GM18868 (cell line): ENCODE results near the gene CACNA1C.

Experiments used
- ATAC-seq: cut with Tn5 transposase; IDR thresholded peaks from one replicate; pipeline ENCODE4 v1.9.1; 2021; ENCODE audit warnings: mild to moderate bottlenecking, moderate library complexity; ENCODE audit not compliant: unreplicated experiment

CACNA1C gene

GRCh38 chr12:2351161-2351560 lies 298.4 kb downstream of the CACNA1C start:
- ATAC-seq, result no peak

- no peak for ATAC-seq
Measured at GRCh38 chr12:2352203-2352602, 299.4 kb downstream of the CACNA1C start.

DNA sequence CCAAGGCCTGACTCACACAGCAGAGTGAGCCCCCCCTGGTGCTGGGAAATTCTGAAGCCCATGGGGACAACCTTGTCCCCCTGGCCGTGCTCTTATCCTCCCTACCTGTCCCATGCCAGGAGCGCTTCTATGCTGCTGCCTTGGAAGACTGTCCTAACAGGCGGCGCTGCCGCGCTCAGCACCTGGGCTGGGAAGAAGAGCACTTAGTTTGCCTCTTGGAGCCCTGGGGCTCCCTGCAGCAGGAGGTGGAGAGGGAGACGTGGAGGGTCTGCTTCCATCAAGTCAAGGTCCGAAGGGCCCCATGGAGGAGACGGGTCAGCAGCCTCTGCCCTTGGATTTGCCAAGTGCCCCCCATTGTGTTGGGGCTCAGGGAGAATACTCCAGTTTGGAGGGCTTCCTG lies 300.5 kb downstream of the CACNA1C start:
- ATAC-seq, result no peak

- ATAC-seq, result no peak
Measured at GRCh38 chr12:2353691-2354090, 300.9 kb downstream of the CACNA1C start.

GRCh38 chr12:2354151-2354991 lies 301.6 kb downstream of the CACNA1C start:
- ATAC-seq, result no peak

DNA sequence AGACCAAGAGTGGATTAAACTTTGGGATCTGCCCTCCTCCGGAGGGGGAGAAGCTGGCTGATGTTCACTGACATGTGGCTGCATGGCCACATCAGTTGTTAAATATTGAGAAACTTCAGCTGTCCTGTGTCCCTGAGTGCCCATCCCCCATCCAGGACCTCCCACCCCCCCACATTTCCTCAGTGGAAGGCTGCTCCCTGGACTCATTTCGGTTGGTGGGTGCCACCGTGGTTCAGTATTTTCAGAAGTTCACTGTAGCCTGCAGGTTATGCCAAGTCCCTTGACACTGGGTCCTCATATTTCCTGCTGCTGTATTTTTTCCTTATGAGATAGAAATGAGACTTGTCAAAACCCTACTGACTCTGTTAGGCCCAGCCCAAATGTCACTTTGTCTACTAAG lies 302.4 kb downstream of the CACNA1C start:
- ATAC-seq, result no peak

DNA sequence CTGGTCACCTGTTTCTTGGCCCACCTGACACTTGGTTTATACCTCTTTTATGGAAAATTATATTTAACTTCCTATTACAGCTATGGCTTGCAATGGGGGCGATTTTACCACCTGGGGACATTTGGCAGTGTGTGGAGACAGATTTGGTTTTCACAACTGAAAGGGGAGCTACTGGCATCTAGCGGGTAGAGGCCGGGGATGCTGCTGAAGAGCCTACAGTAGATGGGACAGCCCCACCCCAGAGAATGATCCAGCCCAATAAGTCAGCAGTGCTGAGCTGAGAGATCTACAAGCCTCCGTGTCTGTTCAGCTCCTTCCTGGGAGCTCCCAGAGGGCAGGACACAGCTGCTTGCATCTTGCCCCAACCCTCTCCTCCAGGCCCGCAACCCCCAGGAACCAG lies 302.8 kb downstream of the CACNA1C start:
- ATAC-seq, result no peak

DNA sequence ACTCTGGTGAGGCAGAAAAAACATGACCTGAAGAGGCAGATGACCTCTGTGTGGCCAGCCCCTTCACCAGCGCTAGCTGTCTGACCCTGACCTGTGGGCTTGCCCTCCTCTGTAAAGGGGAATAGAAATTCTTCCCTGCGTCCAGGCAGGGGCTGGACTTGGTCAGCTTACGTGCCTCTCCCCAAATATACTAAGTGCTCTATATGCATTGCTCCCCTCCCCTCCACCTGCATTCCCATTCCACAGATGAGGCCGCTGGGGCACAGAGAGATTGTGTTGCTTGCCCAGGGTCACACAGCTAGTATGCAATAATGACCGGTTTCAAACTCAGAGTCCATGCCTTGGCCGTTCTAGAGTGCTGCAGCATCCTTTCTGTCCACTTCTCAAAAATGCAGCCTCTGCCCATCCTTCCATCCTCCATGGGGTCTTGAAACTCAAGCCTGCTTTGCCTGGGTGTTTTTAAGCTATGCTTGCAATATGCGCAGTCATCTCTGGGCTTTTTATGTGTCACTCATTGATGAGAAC lies 303.9 kb downstream of the CACNA1C start:
- ATAC-seq, result no peak

GRCh38 chr12:2358986-2359658 lies 306.3 kb downstream of the CACNA1C start:
- no peak for ATAC-seq

GRCh38 chr12:2359725-2360629 lies 307.2 kb downstream of the CACNA1C start:
- no peak for ATAC-seq

- no peak for ATAC-seq
Measured at GRCh38 chr12:2360630-2361170, 307.9 kb downstream of the CACNA1C start.

- no peak for ATAC-seq
Measured at GRCh38 chr12:2363836-2364609, 311.2 kb downstream of the CACNA1C start.

- no peak for ATAC-seq
Measured at GRCh38 chr12:2364631-2365051, 311.9 kb downstream of the CACNA1C start.

- no peak for ATAC-seq
Measured at GRCh38 chr12:2366711-2367110, 313.9 kb downstream of the CACNA1C start.

- ATAC-seq, result no peak
Measured at GRCh38 chr12:2372178-2372577, 319.4 kb downstream of the CACNA1C start.

DNA sequence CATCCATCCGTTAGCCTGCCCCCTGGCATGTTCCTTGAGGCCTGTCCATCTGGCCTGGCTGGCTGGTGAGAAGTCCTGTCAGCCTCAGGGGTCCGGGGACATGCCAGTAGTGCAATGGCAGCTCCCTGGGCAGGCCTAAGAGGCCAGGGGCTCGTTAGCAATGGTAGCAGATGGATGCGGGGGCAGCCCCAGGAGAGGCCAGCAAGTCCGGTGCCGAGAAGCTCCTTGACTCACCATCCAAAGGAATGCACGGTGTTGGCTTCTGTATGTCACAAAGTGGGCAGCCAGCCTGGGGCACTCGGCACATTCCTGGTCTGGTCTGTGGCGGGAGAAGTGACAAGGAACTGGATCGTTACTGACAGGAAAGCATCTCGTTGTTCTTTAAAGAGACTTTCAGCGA lies 319.9 kb downstream of the CACNA1C start:
- no peak for ATAC-seq

DNA sequence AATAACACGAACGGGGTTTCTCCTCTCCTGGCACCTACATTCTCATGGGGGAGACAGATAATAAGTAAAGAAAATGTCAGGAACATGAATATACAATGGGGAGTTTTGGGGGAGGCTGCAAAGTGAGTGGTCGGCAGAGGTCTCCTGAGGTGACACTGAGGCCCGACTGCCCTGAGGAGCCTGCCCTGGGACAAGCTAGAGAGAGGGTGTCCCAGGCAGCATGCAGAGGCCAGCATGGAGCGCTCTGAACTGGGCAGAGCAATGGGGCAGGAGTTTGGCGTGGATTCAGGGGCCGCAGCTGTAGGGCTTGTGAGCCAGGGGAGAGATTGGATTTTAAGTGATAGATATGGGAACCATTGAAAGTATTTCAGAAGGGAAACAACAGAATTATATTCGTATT lies 320.5 kb downstream of the CACNA1C start:
- no peak for ATAC-seq

DNA sequence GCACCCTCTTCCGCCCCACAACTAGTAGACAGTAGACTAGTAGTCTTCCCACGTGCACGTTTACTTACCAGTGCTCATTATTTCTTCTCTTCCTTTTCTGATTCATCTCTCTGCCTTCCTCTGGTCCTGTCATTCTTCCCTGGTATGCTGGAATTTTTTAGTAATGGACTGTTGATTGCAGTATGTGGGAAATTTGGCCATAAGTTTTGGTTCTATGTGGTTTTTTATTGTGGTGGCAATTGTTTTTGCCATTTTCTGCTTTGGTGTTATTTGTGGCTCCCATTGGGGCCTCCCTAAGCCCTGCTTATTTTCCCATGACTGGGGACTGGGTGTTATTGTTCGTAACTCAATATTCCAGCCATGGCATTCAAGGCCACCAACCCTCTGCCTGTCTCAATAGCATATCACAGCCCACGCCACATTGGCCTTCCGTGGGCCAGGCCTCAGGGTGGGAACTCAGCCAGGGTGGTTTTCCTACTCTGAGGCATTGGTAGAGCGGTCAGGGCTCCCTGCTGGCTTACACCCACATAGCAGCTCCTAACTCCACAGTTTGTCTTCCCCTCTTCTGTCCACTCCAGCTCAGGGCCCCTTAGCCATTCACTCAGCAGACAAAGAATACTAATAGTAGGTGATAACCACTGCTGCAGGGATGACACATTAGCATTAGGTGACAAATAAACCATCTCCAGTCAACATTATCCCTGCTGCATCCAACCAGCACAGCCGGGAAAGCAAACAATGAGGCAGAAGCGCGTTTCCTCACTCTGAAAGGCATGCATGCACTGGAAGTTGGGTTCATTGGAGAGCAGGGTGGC lies 321.5 kb downstream of the CACNA1C start:
- no peak for ATAC-seq

- ATAC-seq, result no peak
Measured at GRCh38 chr12:2375871-2376270, 323.1 kb downstream of the CACNA1C start.
